Psoas muscle (tissue), 8 donors: Measurements from ENCODE around the gene MAN2A1. TPM values are rescaled to one million over a fixed set of nuclear protein-coding genes. Genes with fewer than 3 reads are reported as not detected.

Experiments
- ATAC-seq, 4 donors: fragments of 200-7000 bp; cut with Tn5 transposase; one replicate each; pipeline ENCODE4 v1.9.1; 2020; ENCODE audit warnings: moderate library complexity in 3 of 4, mild to moderate bottlenecking in 2 of 4
- DNase-seq, 2 donors: peaks; one replicate each; pipeline ENCODE4 v3.0.0-alpha.2; 2020
- H3K27ac ChIP-seq: fragments of 200-600 bp; one replicate; pipeline ENCODE4 v1.8.0; 2022
- H3K27me3 ChIP-seq, 3 donors: fragments of 200-600 bp in 1 of 3; one replicate each; pipeline versions ENCODE4 v1.6.1 to v1.8.0; 2013 to 2022; ENCODE audit warnings: low read length in 2 of 3, mild to moderate bottlenecking in 2 of 3, moderate library complexity in 1 of 3; ENCODE audit not compliant: insufficient read depth in 3 of 3
- H3K36me3 ChIP-seq, 2 donors: fragments of 200-600 bp in 1 of 2; one replicate each; pipeline versions ENCODE4 v1.6.1 to v1.8.0; 2013 to 2022; ENCODE audit warnings: low read depth in 1 of 2, mild to moderate bottlenecking in 1 of 2, moderate library complexity in 1 of 2; ENCODE audit not compliant: insufficient read depth in 1 of 2
- H3K4me1 ChIP-seq: fragments of 200-600 bp; one replicate; pipeline ENCODE4 v1.8.0; 2022
- H3K4me3 ChIP-seq: fragments of 200-600 bp; one replicate; pipeline ENCODE4 v1.8.0; 2022; ENCODE audit warnings: mild to moderate bottlenecking
- H3K9me3 ChIP-seq: fragments of 200-600 bp; one replicate; pipeline ENCODE4 v1.8.0; 2022
- CTCF ChIP-seq: fragments of 200-600 bp; IDR thresholded peaks from one replicate; pipeline ENCODE4 v1.8.0; 2022; ENCODE audit warnings: antibody characterized with exemption
- WGBS, 3 donors: extraction: QIAGEN DNeasy Blood & Tissue Kit; methylation state at CpG; one replicate each; pipeline versions ENCODE4 v1.1.6 to v1.1.7; 2013; 5-methylcytosine and 5-hydroxymethylcytosine counted together
- intact Hi-C, 2 donors: fragments of 100-400 bp; cut with DNase I; formaldehyde crosslinking; loops; one replicate each; pipeline versions ENCODE4 v1.11.0 to v1.14.2; 2022
- polyA plus RNA-seq, 3 donors: library from polyadenylated mRNA; stranded (reverse); fragments of 200-250 nt; gene quantifications; one replicate each; pipeline ENCODE4 v1.2.3, GENCODE V29; 2013
- total RNA-seq, 4 donors: library from RNA; stranded (reverse); fragmentation: NEBNext Ultra II Directional in 2 of 4; extraction: Animal tissue kit (Norgen Biotek cat#: 25700) in 2 of 4; gene quantifications; one replicate each; pipeline versions ENCODE4 v1.2.1 to v1.2.4, GENCODE V29; 2021 to 2023
- donor health status: healthy with polysubstance abuse.
- donor health status: DM: no; HTN: no; CAD: no; lungs with moderate emphysema.
- donor health status: Bipolar disorder and iron deficiency.
- donor health status: healthy.
- donor health status: DM: yes; HTN: yes; CAD: no.
- donor health status: DM: no; HTN: no; CAD: no.
- donor health status: DM: no; HTN: no; CAD: no.
- donor health status: DM: yes; HTN: yes; CAD: no.

The MAN2A1 gene
- total and polyA plus RNA-seq, 7 donors: 4.2 to 18.3 (median 12.8) TPM

GRCh38 chr5:109660301-109660700 lies 29.4 kb upstream of the MAN2A1 start:
- 77 to 84% (median 81%) methylated on average over 5 of the region's 5 CpGs for WGBS, 3 donors
- H3K4me1 ChIP-seq: no peaks in the 10 kb centered on the region
- H3K27me3 ChIP-seq: no peaks in the 10 kb centered on the region
- H3K9me3 ChIP-seq: no peaks in the 10 kb centered on the region
- TF ChIP-seq CTCF: no peak
- no peaks in the 10 kb centered on the region for H3K36me3 ChIP-seq
- H3K27ac ChIP-seq: no peak overlapping the region
- no peak for ATAC-seq
- intact Hi-C loops: no loop called here
- no peak overlapping the region for H3K4me3 ChIP-seq
- DNase-seq: no peak

GRCh38 chr5:109668237-109668636 lies 21.5 kb upstream of the MAN2A1 start:
- H3K27me3 ChIP-seq: no peaks in the 10 kb centered on the region
- no peak overlapping the region for H3K27ac ChIP-seq
- whole genome bisulfite sequencing, 3 donors: 86 to 90% (median 89%) methylated on average over 5 of the region's 5 CpGs
- TF ChIP-seq CTCF: no peak
- DNase-seq (no peak), ATAC-seq (no peak)
- no peak overlapping the region for H3K4me3 ChIP-seq
- H3K36me3 ChIP-seq: no peaks in the 10 kb centered on the region
- H3K9me3 ChIP-seq: no peaks in the 10 kb centered on the region
- no peaks in the 10 kb centered on the region for H3K4me1 ChIP-seq
- intact Hi-C loops: no loop called here

- Histone ChIP-seq H3K27ac (no peak overlapping the region), H3K36me3 (no peaks in the 10 kb centered on the region), H3K9me3 (no peaks in the 10 kb centered on the region), H3K4me1 (no peaks in the 10 kb centered on the region), H3K27me3 (no peaks in the 10 kb centered on the region), H3K4me3 (no peak overlapping the region)
- intact Hi-C loops: no loop called here
- DNase-seq: no peak
- 64 to 79% (median 70%) methylated on average over 4 of the region's 4 CpGs for WGBS, 3 donors
- no peak for TF ChIP-seq CTCF
- ATAC-seq: no peak
These were observed 20.9 kb upstream of the MAN2A1 start for GRCh38 chr5:109668668-109669422.

GRCh38 chr5:109669991-109670706 lies 19.6 kb upstream of the MAN2A1 start:
- H3K4me3 ChIP-seq: no peak overlapping the region
- no peaks in the 10 kb centered on the region for H3K4me1 ChIP-seq
- DNase-seq: no peak
- TF ChIP-seq CTCF: no peak
- WGBS, 3 donors: 67 to 81% (median 78%) methylated on average over 1 of the region's 1 CpG
- H3K27me3 ChIP-seq: no peaks in the 10 kb centered on the region
- intact Hi-C loops: no loop called here
- H3K36me3 ChIP-seq: no peaks in the 10 kb centered on the region
- no peaks in the 10 kb centered on the region for H3K9me3 ChIP-seq
- no peak for ATAC-seq
- H3K27ac ChIP-seq: no peak overlapping the region
